AG04449 (cell line): ENCODE measurements around the gene ACER3.

Source experiments
- CTCF ChIA-PET: fragments of 350-600 bp; formaldehyde crosslinking; extraction: SDS; loops from one replicate; lab custom pipeline; 2021; ENCODE audit warnings: antibody characterized with exemption; lab: Yijun Ruan, JAX
- POLR2A ChIA-PET: fragments of 400-600, 350-600 bp; formaldehyde crosslinking; extraction: SDS; loops from one replicate; lab custom pipeline; 2020; ENCODE audit warnings: antibody characterized with exemption, inconsistent platforms; lab: Yijun Ruan, JAX
- DNase-seq: peaks from one replicate; pipeline ENCODE4 v3.0.0-alpha.2; 2010; ENCODE audit warnings: low read depth, low spot score
- H3K4me3 ChIP-seq: 2 replicates; pipeline ENCODE4 v1.5.1; 2011; ENCODE audit warnings: low read depth, mild to moderate bottlenecking, control low read depth, low read length
- TF ChIP-seq, protein P1 (sequence below): IDR thresholded peaks from one replicate; pipeline ENCODE4 v1.5.1; 2011; ENCODE audit warnings: mild to moderate bottlenecking, moderate library complexity, low read length, control low read depth, inconsistent platforms; ENCODE audit not compliant: insufficient read depth; ENCODE audit errors: missing control alignments

ACER3 gene

GRCh38 chr11:76830639-76831327 is 29.9 kb upstream of the ACER3 start:
- CTCF ChIA-PET = interaction anchor here (1.6 kb wide), 1 partner anchor 88 kb away, joined by 3 read pairs; no protein-coding TSS in a partner anchor
- no peak for DNase-seq
- POLR2A ChIA-PET = no interaction called here
- H3K4me3 ChIP-seq = no peak overlapping the region
- TF ChIP-seq, protein P1, sequence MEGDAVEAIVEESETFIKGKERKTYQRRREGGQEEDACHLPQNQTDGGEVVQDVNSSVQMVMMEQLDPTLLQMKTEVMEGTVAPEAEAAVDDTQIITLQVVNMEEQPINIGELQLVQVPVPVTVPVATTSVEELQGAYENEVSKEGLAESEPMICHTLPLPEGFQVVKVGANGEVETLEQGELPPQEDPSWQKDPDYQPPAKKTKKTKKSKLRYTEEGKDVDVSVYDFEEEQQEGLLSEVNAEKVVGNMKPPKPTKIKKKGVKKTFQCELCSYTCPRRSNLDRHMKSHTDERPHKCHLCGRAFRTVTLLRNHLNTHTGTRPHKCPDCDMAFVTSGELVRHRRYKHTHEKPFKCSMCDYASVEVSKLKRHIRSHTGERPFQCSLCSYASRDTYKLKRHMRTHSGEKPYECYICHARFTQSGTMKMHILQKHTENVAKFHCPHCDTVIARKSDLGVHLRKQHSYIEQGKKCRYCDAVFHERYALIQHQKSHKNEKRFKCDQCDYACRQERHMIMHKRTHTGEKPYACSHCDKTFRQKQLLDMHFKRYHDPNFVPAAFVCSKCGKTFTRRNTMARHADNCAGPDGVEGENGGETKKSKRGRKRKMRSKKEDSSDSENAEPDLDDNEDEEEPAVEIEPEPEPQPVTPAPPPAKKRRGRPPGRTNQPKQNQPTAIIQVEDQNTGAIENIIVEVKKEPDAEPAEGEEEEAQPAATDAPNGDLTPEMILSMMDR = no peak

GRCh38 chr11:76831686-76832310 is 28.9 kb upstream of the ACER3 start:
- ChIA-PET CTCF (interaction anchor here (1.6 kb wide), 1 partner anchor 87 kb away, joined by 3 read pairs; no protein-coding TSS in a partner anchor), POLR2A (no interaction called here)
- DNase-seq = no peak
- TF ChIP-seq, protein P1 = no peak
- H3K4me3 ChIP-seq = no peak overlapping the region

- POLR2A ChIA-PET = no interaction called here
- TF ChIP-seq, protein P1 = no peak
- H3K4me3 ChIP-seq = no peak overlapping the region
- DNase-seq = no peak
- CTCF ChIA-PET = no interaction called here
These were observed 28.4 kb upstream of the ACER3 start for GRCh38 chr11:76832361-76832760.

DNA sequence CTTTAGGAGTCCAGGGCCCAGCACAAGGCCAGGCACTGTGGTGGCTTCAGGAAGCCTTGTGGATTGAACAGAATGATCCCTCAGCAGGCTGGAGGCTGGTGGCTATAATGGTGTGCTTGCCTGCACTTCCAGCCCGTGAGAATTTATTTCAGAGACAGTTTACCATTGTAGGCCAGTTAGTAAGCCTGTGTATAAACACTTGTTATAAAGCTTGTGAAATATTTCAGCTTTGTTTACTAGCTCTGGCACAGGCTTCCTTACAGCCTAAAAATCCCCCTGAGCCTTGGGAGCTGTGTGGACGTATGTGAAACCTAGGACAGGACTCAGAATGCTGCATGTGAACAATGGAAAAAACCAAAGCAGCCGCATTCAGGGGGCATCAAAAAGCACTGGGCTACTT is 26.6 kb upstream of the ACER3 start:
- DNase-seq = no peak
- TF ChIP-seq, protein P1 = no peak
- no peak overlapping the region for H3K4me3 ChIP-seq
- POLR2A ChIA-PET = no interaction called here
- CTCF ChIA-PET = interaction anchor here (0.7 to 1.7 kb wide), 4 partner anchors 10 to 86 kb away, joined by 3 to 4 read pairs (median 4); no protein-coding TSS in a partner anchor

DNA sequence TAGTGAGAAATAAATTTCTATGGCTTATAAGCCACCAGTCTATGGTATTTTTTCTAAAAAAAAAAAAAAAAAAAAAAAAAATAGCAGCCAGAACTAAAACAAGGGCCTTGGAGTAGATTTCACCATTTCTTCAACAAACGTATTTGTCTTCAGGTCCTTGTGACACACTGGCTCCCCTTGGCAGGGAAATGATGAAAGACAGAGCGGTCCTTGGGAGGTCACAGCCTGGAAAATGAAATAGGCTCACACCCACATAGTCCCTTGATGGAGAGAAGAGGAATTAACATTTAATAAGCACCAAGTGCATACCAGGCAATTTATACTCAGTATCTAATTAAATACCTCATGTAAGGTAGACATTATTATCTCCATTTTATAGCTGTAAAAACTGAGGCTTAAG is 25.7 kb upstream of the ACER3 start:
- CTCF ChIA-PET = interaction anchor here (0.6 to 2.4 kb wide), 5 partner anchors 9 to 30 kb away, joined by 3 to 16 read pairs (median 3); no protein-coding TSS in a partner anchor

More for the DNA sequence above, 25.7 kb upstream of the ACER3 start:
- no peak for DNase-seq
- TF ChIP-seq, protein P1 = no peak
- H3K4me3 ChIP-seq = no peak overlapping the region
- POLR2A ChIA-PET = no interaction called here
